SU-DHL-6 (cell line): ENCODE data around the gene MRM2.

Experiments used
- H2AFZ ChIP-seq: fragments of 200-600 bp; sonication (generic); 2 replicates; pipeline ENCODE4 v1.6.1; 2014; ENCODE audit warnings: low read depth, mild to moderate bottlenecking, moderate library complexity, mixed read lengths, antibody characterized with exemption, low read length; ENCODE audit not compliant: severe bottlenecking
- H3F3A ChIP-seq: fragments of 200-600 bp; shearing (Covaris generic); 2 replicates; pipeline ENCODE4 v1.6.0; 2016; ENCODE audit warnings: antibody characterized with exemption, mild to moderate bottlenecking; ENCODE audit not compliant: insufficient read depth
- H3K27ac ChIP-seq: fragments of 200-600 bp; sonication (generic); 2 replicates; pipeline ENCODE4 v1.5.1; 2016; ENCODE audit warnings: low read depth, mild to moderate bottlenecking, low read length, moderate library complexity, mixed read lengths
- H3K27me3 ChIP-seq: fragments of 200-600 bp; sonication (generic), shearing (Covaris generic); 2 replicates; pipeline ENCODE4 v1.6.0; 2014; ENCODE audit warnings: mild to moderate bottlenecking, low read length
- H3K36me3 ChIP-seq: fragments of 200-600 bp; sonication (generic); 2 replicates; pipeline ENCODE4 v1.6.1; 2014; ENCODE audit warnings: mild to moderate bottlenecking, low read length, mixed read lengths
- H3K4me2 ChIP-seq: fragments of 300-600, 200-600 bp; shearing (Covaris generic), sonication (generic); 2 replicates; pipeline ENCODE4 v1.6.0; 2014; ENCODE audit warnings: low read length, low read depth, mild to moderate bottlenecking; ENCODE audit not compliant: poor library complexity, severe bottlenecking
- H3K4me3 ChIP-seq: fragments of 200-600 bp; sonication (generic); 2 replicates; pipeline ENCODE4 v1.5.1; 2014; ENCODE audit warnings: antibody characterized with exemption, low read length, mild to moderate bottlenecking, mixed read lengths; ENCODE audit not compliant: insufficient read depth, poor library complexity, severe bottlenecking
- H3K79me2 ChIP-seq: fragments of 200-600 bp; sonication (generic); 2 replicates; pipeline ENCODE4 v1.6.1; 2014; ENCODE audit warnings: mild to moderate bottlenecking, low read length, moderate library complexity; ENCODE audit not compliant: insufficient read depth
- H3K9ac ChIP-seq: fragments of 200-600 bp; sonication (generic); 2 replicates; pipeline ENCODE4 v1.7.0; 2014; ENCODE audit warnings: mild to moderate bottlenecking, low read length
- H3K9me2 ChIP-seq: fragments of 200-600 bp; sonication (generic); replicated peaks from 2 replicates; pipeline ENCODE4 v1.6.1; 2014; ENCODE audit warnings: low read length; ENCODE audit not compliant: insufficient read depth
- H3K9me3 ChIP-seq: fragments of 200-600 bp; sonication (generic); 2 replicates; pipeline ENCODE4 v1.6.1; 2014; ENCODE audit warnings: low read length, mixed read lengths; ENCODE audit not compliant: insufficient read depth
- H4K20me1 ChIP-seq: fragments of 200-600 bp; sonication (generic); 2 replicates; pipeline ENCODE4 v1.6.1; 2014; ENCODE audit warnings: low read depth, mild to moderate bottlenecking, antibody characterized with exemption, low read length, moderate library complexity, mixed read lengths
- CTCF ChIP-seq: fragments of 200-600 bp; sonication (generic); IDR thresholded peaks from one replicate; pipeline ENCODE4 v1.5.1; 2017; ENCODE audit warnings: antibody characterized with exemption, mild to moderate bottlenecking, low read length, moderate library complexity; ENCODE audit not compliant: insufficient read depth, poor library complexity, severe bottlenecking
- EZH2phosphoT487 ChIP-seq: fragments of 200-600 bp; sonication (generic), shearing (Covaris generic); conservative IDR thresholded peaks from 2 replicates; pipeline ENCODE4 v1.6.1; 2018; ENCODE audit warnings: mild to moderate bottlenecking, antibody characterized with exemption, low read length, moderate library complexity, mixed read lengths

Gene MRM2

GRCh38 chr7:2205036-2205780 lies 36.8 kb downstream of the MRM2 start:
- no peak overlapping the region for H3K4me2 ChIP-seq
- no peak for TF ChIP-seq CTCF
- no peak for TF ChIP-seq EZH2phosphoT487
- H3K79me2 ChIP-seq, result no peaks in the 10 kb centered on the region
- H3K27ac ChIP-seq, result no peak overlapping the region
- no peak overlapping the region for H3K9ac ChIP-seq
- no peaks in the 10 kb centered on the region for H3K9me2 ChIP-seq
- H3K9me3 ChIP-seq, result no peaks in the 10 kb centered on the region
- no peaks in the 10 kb centered on the region for H3F3A ChIP-seq
- H3K4me3 ChIP-seq, result no peak overlapping the region
- no peaks in the 10 kb centered on the region for H4K20me1 ChIP-seq
- H3K36me3 ChIP-seq, result no peaks in the 10 kb centered on the region
- H2AFZ ChIP-seq, result no peak overlapping the region
- no peaks in the 10 kb centered on the region for H3K27me3 ChIP-seq

DNA sequence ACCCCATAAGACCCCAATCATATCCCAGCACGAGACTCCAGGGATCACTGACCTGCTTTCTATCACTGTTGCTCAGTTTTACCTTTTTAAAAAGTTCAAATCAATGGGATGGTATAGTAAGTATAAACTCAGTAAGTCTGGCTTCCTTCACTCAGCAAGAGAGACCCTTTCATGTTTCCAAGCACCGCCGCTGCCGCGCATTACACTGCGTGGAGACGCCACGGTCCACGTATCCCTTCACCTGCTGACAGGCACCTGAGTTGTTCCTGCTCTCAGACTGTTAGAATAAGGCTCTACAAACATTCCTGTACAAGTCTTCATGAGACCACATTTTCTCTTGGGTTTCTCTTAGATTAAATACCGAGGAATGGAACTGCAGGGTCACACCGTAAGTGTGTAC lies 37.6 kb downstream of the MRM2 start:
- no peaks in the 10 kb centered on the region for H3K9me3 ChIP-seq

DNA sequence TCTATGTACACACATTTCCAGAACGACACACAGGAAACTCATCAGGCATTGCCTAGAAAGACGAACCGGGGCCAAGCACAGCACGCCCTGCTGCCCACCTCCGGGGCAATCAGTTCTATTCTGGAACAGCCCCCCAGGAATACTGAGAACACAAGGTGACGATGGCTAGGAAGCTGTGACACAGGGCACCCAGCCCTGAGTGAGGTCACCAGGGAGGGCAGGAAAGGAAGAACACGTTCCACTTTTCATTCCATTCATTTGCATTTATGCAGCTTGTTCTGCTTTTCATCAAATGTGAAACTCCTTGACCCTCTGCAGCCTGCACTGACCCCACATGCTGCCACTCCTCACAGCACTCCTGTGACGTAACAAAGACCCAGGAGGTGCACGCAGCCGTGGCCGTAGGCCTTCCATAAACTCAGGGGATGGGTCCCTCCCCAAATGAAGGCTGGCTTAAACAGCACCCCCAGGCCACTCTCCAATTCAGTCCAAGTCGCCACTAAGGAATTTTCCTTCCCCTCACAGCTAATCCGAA lies 38.2 kb downstream of the MRM2 start:
- Histone ChIP-seq H3K4me2 (no peak overlapping the region), H3K9ac (no peak overlapping the region), H3K4me3 (no peak overlapping the region), H4K20me1 (no peaks in the 10 kb centered on the region), H3F3A (no peaks in the 10 kb centered on the region), H2AFZ (no peak overlapping the region), H3K9me3 (no peaks in the 10 kb centered on the region), H3K27ac (no peak overlapping the region), H3K79me2 (no peaks in the 10 kb centered on the region), H3K9me2 (no peaks in the 10 kb centered on the region), H3K36me3 (no peaks in the 10 kb centered on the region), H3K27me3 (no peaks in the 10 kb centered on the region)
- TF ChIP-seq EZH2phosphoT487, result no peak
- TF ChIP-seq CTCF, result no peak

More for the DNA sequence above, 37.6 kb downstream of the MRM2 start:
- Histone ChIP-seq H3F3A (no peaks in the 10 kb centered on the region), H4K20me1 (no peaks in the 10 kb centered on the region), H3K79me2 (no peaks in the 10 kb centered on the region), H3K27ac (no peak overlapping the region), H3K4me2 (no peak overlapping the region), H3K9ac (no peak overlapping the region), H3K27me3 (no peaks in the 10 kb centered on the region), H3K36me3 (no peaks in the 10 kb centered on the region), H3K4me3 (no peak overlapping the region), H3K9me2 (no peaks in the 10 kb centered on the region), H2AFZ (no peak overlapping the region)
- TF ChIP-seq CTCF, result no peak
- no peak for TF ChIP-seq EZH2phosphoT487
